Vagina (tissue), 2 donors: ENCODE measurements around the gene PRLH.

ENCODE experiments used
- POLR2A ChIP-seq, 2 donors: fragments of 450-650 bp; IDR thresholded peaks; one replicate each; pipeline ENCODE4 v1.6.1; 2017; ENCODE audit warnings: antibody characterized with exemption in 2 of 2, mild to moderate bottlenecking in 2 of 2, moderate library complexity in 2 of 2
- POLR2AphosphoS5 ChIP-seq, 2 donors: sonication (generic); formaldehyde crosslinking; IDR thresholded peaks; one replicate each; pipeline ENCODE4 v1.9.0; 2017; ENCODE audit warnings: antibody characterized with exemption in 2 of 2, mild to moderate bottlenecking in 2 of 2, low read depth in 1 of 2; ENCODE audit not compliant: insufficient read depth in 1 of 2

DNA sequence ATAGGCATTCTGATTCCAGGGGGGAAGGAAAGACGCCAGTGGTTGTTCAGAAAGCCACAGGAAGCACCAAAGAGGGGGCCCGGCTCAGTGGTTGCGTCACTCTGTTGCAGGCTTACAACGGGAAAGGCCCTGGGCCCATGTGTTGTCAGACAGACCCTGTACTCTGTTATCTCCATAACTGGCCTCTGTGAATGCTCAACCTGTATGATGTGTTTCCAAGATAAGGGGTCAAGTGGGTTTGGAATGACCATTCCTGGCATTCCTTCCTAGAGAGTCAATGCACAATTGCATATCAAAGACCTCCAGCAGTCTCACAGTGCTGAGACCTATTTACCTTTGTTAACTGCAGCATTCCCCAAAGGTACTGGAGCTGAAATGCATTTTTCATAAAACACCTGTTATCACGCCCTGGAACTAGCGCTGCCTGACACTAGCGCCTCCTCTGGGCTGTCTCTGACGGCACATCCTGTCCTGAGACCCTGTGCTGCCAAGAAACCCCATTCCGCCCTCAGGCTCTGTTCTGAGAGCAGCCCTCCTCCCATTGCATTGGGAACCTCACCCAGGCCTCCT, 47.9 kb downstream of the PRLH start:
- TF ChIP-seq POLR2A (IDR thresholded peaks at IDR 0.05) (no peak), POLR2AphosphoS5 (IDR thresholded peaks at IDR 0.05; ENCODE audit: insufficient read depth in 1 of 2, low read depth in 1 of 2) (no peak)
